Endodermal cell (in vitro differentiated cells): ENCODE results near the gene ATXN7L1. TPM values are rescaled to one million over a fixed set of nuclear protein-coding genes. Genes with fewer than 3 reads are reported as not detected.

Experiments used
- DNase-seq: peaks from one replicate; pipeline ENCODE4 v3.0.0-alpha.2; 2017
- H3K27ac ChIP-seq: 2 replicates; pipeline ENCODE4 v1.5.1; 2013; ENCODE audit warnings: mild to moderate bottlenecking, low read depth, low read length, moderate library complexity
- H3K27me3 ChIP-seq: 2 replicates; pipeline ENCODE4 v1.6.1; 2013; ENCODE audit warnings: mild to moderate bottlenecking, low read length, moderate library complexity; ENCODE audit not compliant: insufficient read depth, control insufficient read depth, poor library complexity, severe bottlenecking
- H3K36me3 ChIP-seq: 2 replicates; pipeline ENCODE4 v1.7.0; 2013; ENCODE audit warnings: mild to moderate bottlenecking, low read length, moderate library complexity; ENCODE audit not compliant: control insufficient read depth, insufficient read depth
- H3K4me1 ChIP-seq: one replicate; pipeline ENCODE4 v1.7.0; 2013; ENCODE audit warnings: low read length; ENCODE audit not compliant: control insufficient read depth, insufficient read depth
- H3K4me3 ChIP-seq: 2 replicates; pipeline ENCODE4 v1.5.1; 2013; ENCODE audit warnings: mild to moderate bottlenecking, low read length, moderate library complexity
- H3K9ac ChIP-seq: 2 replicates; pipeline ENCODE4 v1.6.1; 2013; ENCODE audit warnings: mild to moderate bottlenecking, low read length, moderate library complexity; ENCODE audit not compliant: poor library complexity, severe bottlenecking; ENCODE audit errors: extremely low read depth
- H3K9me3 ChIP-seq: 2 replicates; pipeline ENCODE4 v1.6.1; 2013; ENCODE audit warnings: mild to moderate bottlenecking, low read length, moderate library complexity; ENCODE audit not compliant: control insufficient read depth
- H3K27ac Mint-ChIP-seq: 2 replicates; pipeline ENCODE4 v1.8.0; 2020; ENCODE audit warnings: mixed read lengths
- H3K27me3 Mint-ChIP-seq: 2 replicates; pipeline ENCODE4 v1.8.0; 2021; ENCODE audit warnings: mild to moderate bottlenecking, mixed read lengths; ENCODE audit not compliant: insufficient read depth
- H3K36me3 Mint-ChIP-seq: 2 replicates; pipeline ENCODE4 v1.8.0; 2020; ENCODE audit warnings: low read depth, mixed read lengths
- H3K4me1 Mint-ChIP-seq: 2 replicates; pipeline ENCODE4 v1.8.0; 2020; ENCODE audit warnings: mixed read lengths
- H3K4me3 Mint-ChIP-seq: 2 replicates; pipeline ENCODE4 v1.8.0; 2020; ENCODE audit warnings: mild to moderate bottlenecking, moderate library complexity, mixed read lengths
- H3K9me3 Mint-ChIP-seq: 2 replicates; pipeline ENCODE4 v1.8.0; 2020; ENCODE audit warnings: mild to moderate bottlenecking, mixed read lengths
- WGBS, 2 experiments: methylation state at CpG; one replicate each; pipeline versions ENCODE4 v1.1.5 to v1.1.7; 2013; ENCODE audit warnings: missing lambda C conversion rate in 2 of 2, mixed read lengths in 1 of 2; ENCODE audit not compliant: insufficient coverage in 1 of 2, insufficient read length in 1 of 2; 5-methylcytosine and 5-hydroxymethylcytosine counted together
- total RNA-seq, 2 donors: library from RNA; stranded (reverse); fragmentation: NEBNext Ultra II Directional in 1 of 2; extraction: Animal tissue kit (Norgen Biotek cat#: 25700) in 1 of 2; gene quantifications; 2 replicates in 1 of 2; 3 replicates in 1 of 2; pipeline ENCODE4 v1.2.1, GENCODE V29; 2021
- TF ChIP-seq, protein P1 (sequence below): fragments of 200-600 bp; sonication (generic); conservative IDR thresholded peaks from 2 replicates; pipeline ENCODE4 v1.5.0; 2021; ENCODE audit warnings: antibody characterized with exemption, mild to moderate bottlenecking

ATXN7L1 gene
- total RNA-seq, 2 donors from 2014 or later: 16.9 to 30.4 TPM

DNA sequence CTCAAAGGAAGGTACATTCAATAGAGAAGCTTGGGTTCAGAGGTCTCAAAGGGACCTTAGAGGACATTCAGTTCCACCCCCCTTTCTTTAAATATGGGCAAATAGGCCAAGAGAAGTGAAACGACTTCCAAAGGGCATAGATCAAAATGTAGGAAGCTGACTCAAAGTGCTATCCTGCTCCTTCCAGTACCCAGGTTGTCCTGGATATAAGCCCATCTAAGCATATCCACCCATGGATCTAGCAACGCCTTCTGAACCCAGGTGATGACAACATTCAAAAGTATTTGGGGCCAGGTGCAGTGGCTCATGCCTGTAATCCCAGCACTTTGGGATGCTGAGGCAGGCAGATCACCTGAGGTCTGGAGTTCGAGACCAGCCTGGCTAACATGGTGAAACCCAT lies 5.3 kb downstream of the ATXN7L1 start:
- no peaks in the 10 kb centered on the region for H3K27me3 ChIP-seq
- H3K9me3 Mint-ChIP-seq: peaks cover 4% of the 10 kb centered on the region
- H3K4me3 ChIP-seq: no peak overlapping the region
- H3K27ac ChIP-seq: no peak overlapping the region
- H3K36me3 ChIP-seq: peaks cover 8% of the 10 kb centered on the region
- no peaks in the 10 kb centered on the region for H3K9me3 ChIP-seq
- peaks cover 24% of the 10 kb centered on the region for H3K4me1 Mint-ChIP-seq
- no peaks in the 10 kb centered on the region for H3K27me3 Mint-ChIP-seq
- H3K4me1 ChIP-seq: peaks cover 4% of the 10 kb centered on the region
- peak overlapping the region; percentile 26 for H3K27ac Mint-ChIP-seq
- no peak overlapping the region for H3K9ac ChIP-seq
- no peak overlapping the region for H3K4me3 Mint-ChIP-seq
- WGBS, 2 experiments: 77 to 83% methylated on average over 3 of the region's 3 CpGs
- peaks cover 43% of the 10 kb centered on the region for H3K36me3 Mint-ChIP-seq
- DNase-seq: no peak
- TF ChIP-seq, protein P1, sequence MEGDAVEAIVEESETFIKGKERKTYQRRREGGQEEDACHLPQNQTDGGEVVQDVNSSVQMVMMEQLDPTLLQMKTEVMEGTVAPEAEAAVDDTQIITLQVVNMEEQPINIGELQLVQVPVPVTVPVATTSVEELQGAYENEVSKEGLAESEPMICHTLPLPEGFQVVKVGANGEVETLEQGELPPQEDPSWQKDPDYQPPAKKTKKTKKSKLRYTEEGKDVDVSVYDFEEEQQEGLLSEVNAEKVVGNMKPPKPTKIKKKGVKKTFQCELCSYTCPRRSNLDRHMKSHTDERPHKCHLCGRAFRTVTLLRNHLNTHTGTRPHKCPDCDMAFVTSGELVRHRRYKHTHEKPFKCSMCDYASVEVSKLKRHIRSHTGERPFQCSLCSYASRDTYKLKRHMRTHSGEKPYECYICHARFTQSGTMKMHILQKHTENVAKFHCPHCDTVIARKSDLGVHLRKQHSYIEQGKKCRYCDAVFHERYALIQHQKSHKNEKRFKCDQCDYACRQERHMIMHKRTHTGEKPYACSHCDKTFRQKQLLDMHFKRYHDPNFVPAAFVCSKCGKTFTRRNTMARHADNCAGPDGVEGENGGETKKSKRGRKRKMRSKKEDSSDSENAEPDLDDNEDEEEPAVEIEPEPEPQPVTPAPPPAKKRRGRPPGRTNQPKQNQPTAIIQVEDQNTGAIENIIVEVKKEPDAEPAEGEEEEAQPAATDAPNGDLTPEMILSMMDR: no peak

DNA sequence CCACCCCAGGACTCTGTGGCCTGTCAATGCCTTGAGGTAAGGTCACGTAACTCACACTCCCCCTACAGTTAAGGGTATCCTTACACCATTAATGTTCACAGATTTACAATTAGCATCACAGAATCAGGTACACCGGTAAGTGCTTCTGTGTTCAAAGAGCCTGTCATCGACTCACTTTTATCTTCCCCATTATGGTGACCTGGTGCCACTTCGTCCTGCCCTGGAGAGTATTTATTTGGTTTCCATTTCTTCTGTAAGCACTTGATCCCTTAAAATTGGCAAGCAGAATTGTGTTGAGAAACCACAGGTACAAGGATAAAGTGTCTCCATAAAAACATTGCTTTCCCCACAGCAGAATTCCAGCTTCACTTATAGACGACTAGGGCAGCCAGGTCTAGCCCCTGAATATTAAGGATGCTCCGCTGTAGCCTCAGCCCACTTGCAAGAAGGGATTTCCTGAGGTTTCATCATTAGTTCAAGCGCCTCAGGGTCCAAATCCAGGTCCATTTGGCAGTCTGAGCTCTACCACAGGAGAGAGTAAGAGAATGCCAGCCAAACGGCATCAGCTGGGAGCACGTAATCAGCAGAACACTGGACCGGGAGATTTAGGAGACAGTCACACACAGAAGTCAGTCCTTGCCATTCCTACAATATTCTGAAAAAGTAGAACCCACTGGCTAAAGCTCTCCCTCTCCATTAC lies 10.1 kb downstream of the ATXN7L1 start:
- WGBS, 2 experiments: 93 to 98% methylated on average over 7 to 10 of the region's 10 CpGs
- H3K36me3 Mint-ChIP-seq: peaks cover 34% of the 10 kb centered on the region
- Histone ChIP-seq H3K27ac (no peak overlapping the region), H3K9me3 (no peaks in the 10 kb centered on the region), H3K27me3 (no peaks in the 10 kb centered on the region), H3K9ac (no peak overlapping the region), H3K36me3 (peaks cover 3% of the 10 kb centered on the region), H3K4me3 (no peak overlapping the region), H3K4me1 (peaks cover 5% of the 10 kb centered on the region)
- TF ChIP-seq, protein P1: no peak
- H3K4me3 Mint-ChIP-seq: no peak overlapping the region
- no peaks in the 10 kb centered on the region for H3K9me3 Mint-ChIP-seq
- no peak overlapping the region for H3K27ac Mint-ChIP-seq
- H3K4me1 Mint-ChIP-seq: peaks cover 34% of the 10 kb centered on the region
- H3K27me3 Mint-ChIP-seq: no peaks in the 10 kb centered on the region
- DNase-seq: no peak

DNA sequence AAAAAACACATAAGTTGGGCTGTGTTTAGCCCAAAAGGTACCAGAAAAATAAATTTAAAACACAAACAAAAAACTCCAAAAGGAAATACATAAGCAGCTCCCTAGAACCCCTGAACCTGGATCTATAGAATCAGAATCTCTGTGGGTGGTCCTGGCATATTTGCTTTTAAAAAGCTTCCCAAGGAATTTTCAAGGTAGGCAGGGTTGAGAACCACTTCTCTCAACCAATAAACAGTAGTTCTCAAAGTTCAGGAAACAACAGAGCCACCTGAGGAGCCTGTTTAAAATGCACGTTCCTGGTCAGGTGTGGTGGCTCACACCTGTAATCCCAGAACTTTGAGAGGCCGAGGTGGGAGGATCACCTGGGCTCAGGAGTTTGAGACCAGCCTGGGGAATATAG lies 12.5 kb downstream of the ATXN7L1 start:
- Histone ChIP-seq H3K27ac (no peak overlapping the region), H3K27me3 (no peaks in the 10 kb centered on the region), H3K9me3 (no peaks in the 10 kb centered on the region), H3K9ac (no peak overlapping the region), H3K36me3 (peaks cover 3% of the 10 kb centered on the region), H3K4me3 (no peak overlapping the region), H3K4me1 (peaks cover 5% of the 10 kb centered on the region)
- Mint-ChIP-seq H3K4me3 (no peak overlapping the region), H3K9me3 (no peaks in the 10 kb centered on the region), H3K27me3 (no peaks in the 10 kb centered on the region), H3K4me1 (peaks cover 29% of the 10 kb centered on the region), H3K36me3 (peaks cover 25% of the 10 kb centered on the region), H3K27ac (no peak overlapping the region)
- 88% methylated on average over 2 of the region's 2 CpGs for WGBS, 2 experiments
- TF ChIP-seq, protein P1: no peak
- peak; percentile 54 for DNase-seq
